K562 (cell line): ENCODE data around the gene FGF11. TPM values are rescaled to one million over a fixed set of nuclear protein-coding genes. Genes with fewer than 3 reads are reported as not detected.

Experiments
- ATAC-seq: fragments of 200-7000 bp; cut with Tn5 transposase; 3 replicates; pipeline ENCODE4 v1.9.1; 2020; ENCODE audit warnings: moderate library complexity
- BruUV-seq: library from RNA; stranded (reverse); fragments of 400-500 nt; replicated peaks from 2 replicates; lab custom pipeline; 2021; lab: Mats Ljungman, UMichigan
- CTCF ChIA-PET: fragments of 300-600 bp; formaldehyde crosslinking; extraction: SDS; loops from one replicate; lab custom pipeline; 2021; ENCODE audit warnings: low intra/inter-chr PET ratio; lab: Yijun Ruan, JAX
- POLR2A ChIA-PET: fragments of 300-600, 350-650 bp; sonication (Branson Sonifier 250); formaldehyde crosslinking; extraction: SDS; loops from one replicate; lab custom pipeline; 2021; ENCODE audit warnings: antibody characterized with exemption, inconsistent platforms; lab: Yijun Ruan, JAX
- DNase-seq, 4 experiments: peaks; one replicate each; pipeline versions ENCODE4 v3.0.0 to v3.0.0-alpha.2; 2011 to 2018; ENCODE audit warnings: low spot score in 3 of 4, mixed read lengths in 3 of 4; ENCODE audit errors: extremely low read depth in 1 of 4
- FAIRE-seq: peaks from 2 replicates; lab custom pipeline; 2011; peaks lifted over from hg19 to GRCh38; lab: Jason Lieb, UNC
- H2AFZ ChIP-seq: 2 replicates; pipeline ENCODE4 v1.6.0; 2011; ENCODE audit warnings: low read depth, low read length, control low read depth, inconsistent platforms
- H3K27ac ChIP-seq: fragments of 200-600 bp; 3 replicates; pipeline ENCODE4 v1.8.0; 2011; ENCODE audit warnings: low read depth, mild to moderate bottlenecking, control low read depth, inconsistent platforms, low read length, moderate library complexity, mixed read lengths; ENCODE audit errors: extremely low read depth
- H3K27me3 ChIP-seq, 2 experiments: fragments of 300-600 bp in 1 of 2; 2 replicates in 1 of 2; 3 replicates in 1 of 2; pipeline versions ENCODE4 v1.6.0 to v1.8.0; 2011; ENCODE audit warnings: inconsistent platforms in 2 of 2, low read length in 2 of 2, mild to moderate bottlenecking in 1 of 2, mixed read lengths in 1 of 2, moderate library complexity in 1 of 2; ENCODE audit not compliant: control insufficient read depth in 2 of 2, insufficient read depth in 2 of 2
- H3K36me3 ChIP-seq: fragments of 300-600 bp; 3 replicates; pipeline ENCODE4 v1.8.0; 2011; ENCODE audit warnings: mild to moderate bottlenecking, low read length, inconsistent platforms; ENCODE audit not compliant: control insufficient read depth, insufficient read depth
- H3K4me1 ChIP-seq, 2 experiments: fragments of 200-600 bp in 1 of 2; replicated peaks in 1 of 2; 2 replicates in 1 of 2; 3 replicates in 1 of 2; pipeline versions ENCODE4 v1.5.1 to v1.8.0; 2011; ENCODE audit warnings: inconsistent platforms in 2 of 2, low read length in 2 of 2, mild to moderate bottlenecking in 1 of 2, mixed read lengths in 1 of 2, moderate library complexity in 1 of 2; ENCODE audit not compliant: control insufficient read depth in 2 of 2, insufficient read depth in 2 of 2
- H3K4me2 ChIP-seq: 2 replicates; pipeline ENCODE4 v1.6.1; 2011; ENCODE audit warnings: low read length, control low read depth, inconsistent platforms, mixed read lengths; ENCODE audit not compliant: insufficient read depth
- H3K4me3 ChIP-seq: fragments of 200-600 bp; sonication (generic), shearing (Covaris generic); 2 replicates; pipeline ENCODE4 v1.5.1; 2016; ENCODE audit warnings: control low read depth, inconsistent platforms
- H3K79me2 ChIP-seq: fragments of 200-600 bp; 3 replicates; pipeline ENCODE4 v1.8.0; 2011; ENCODE audit warnings: low read length, inconsistent platforms; ENCODE audit not compliant: control insufficient read depth, insufficient read depth
- H3K9ac ChIP-seq, 2 experiments: 2 replicates each; pipeline versions ENCODE4 v1.6.0 to v1.6.1; 2011; ENCODE audit warnings: low read depth in 2 of 2, low read length in 2 of 2, control low read depth in 1 of 2, inconsistent platforms in 1 of 2, mild to moderate bottlenecking in 1 of 2, mixed read lengths in 1 of 2; ENCODE audit not compliant: insufficient read depth in 1 of 2
- H3K9me1 ChIP-seq: one replicate; pipeline ENCODE4 v1.6.0; 2011; ENCODE audit warnings: inconsistent platforms, mild to moderate bottlenecking, low read length, moderate library complexity; ENCODE audit not compliant: control insufficient read depth, insufficient read depth
- H3K9me3 ChIP-seq: replicated peaks from 2 replicates; pipeline ENCODE4 v1.5.1; 2011; ENCODE audit warnings: low read depth, low read length, inconsistent platforms; ENCODE audit not compliant: control insufficient read depth, insufficient read depth
- H4K20me1 ChIP-seq: replicated peaks from 2 replicates; pipeline ENCODE4 v1.6.1; 2011; ENCODE audit warnings: low read length, inconsistent platforms, mixed read lengths; ENCODE audit not compliant: control insufficient read depth, insufficient read depth
- BACH1 ChIP-seq: fragments of 200-800 bp; sonication (Bioruptor generic); IDR thresholded peaks from 2 replicates; pipeline ENCODE4 v1.6.1; 2016; ENCODE audit warnings: missing genetic modification characterization, missing compliant biosample characterization
- DMBX1 ChIP-seq: fragments of 250-450 bp; sonication (Bioruptor Pico); IDR thresholded peaks from 2 replicates; pipeline ENCODE4 v1.8.0; 2022; ENCODE audit warnings: inconsistent platforms, mild to moderate bottlenecking, moderate library complexity, borderline replicate concordance
- FOXK2 ChIP-seq, 2 experiments: fragments of 450-650 bp; IDR thresholded peaks in 1 of 2; conservative IDR thresholded peaks in 1 of 2; 2 replicates each; pipeline ENCODE4 v1.6.1; 2016; ENCODE audit warnings: low read depth in 2 of 2, mild to moderate bottlenecking in 1 of 2
- MAZ ChIP-seq, 2 experiments: fragments of 450-650 bp in 1 of 2; sonication (generic) in 1 of 2; formaldehyde crosslinking; IDR thresholded peaks in 1 of 2; conservative IDR thresholded peaks in 1 of 2; 2 replicates each; pipeline versions ENCODE4 v1.4.0 to v1.5.0; 2020; ENCODE audit warnings: mild to moderate bottlenecking in 1 of 2, missing genetic modification reagents in 1 of 2
- MNT ChIP-seq, 2 experiments: fragments of 450-650 bp; conservative IDR thresholded peaks; 2 replicates each; pipeline ENCODE4 v1.6.1; 2017; ENCODE audit warnings: mild to moderate bottlenecking in 2 of 2, moderate library complexity in 2 of 2
- RBBP5 ChIP-seq: fragments of 200-600 bp; sonication (generic); IDR thresholded peaks from 2 replicates; pipeline ENCODE4 v1.6.1; 2012; ENCODE audit warnings: borderline replicate concordance, mild to moderate bottlenecking, low read length, control low read depth, inconsistent platforms; ENCODE audit not compliant: insufficient read depth, poor library complexity, severe bottlenecking
- TFAP4 ChIP-seq: sonication (generic); formaldehyde crosslinking; IDR thresholded peaks from 2 replicates; pipeline ENCODE4 v1.8.0; 2022; ENCODE audit warnings: missing genetic modification reagents, mild to moderate bottlenecking, moderate library complexity, borderline replicate concordance
- YBX1 ChIP-seq: fragments of 450-650 bp; IDR thresholded peaks from 2 replicates; pipeline ENCODE4 v1.7.1; 2016; ENCODE audit warnings: mild to moderate bottlenecking
- ZNF133 ChIP-seq: fragments of 250-450 bp; sonication (Bioruptor Pico); IDR thresholded peaks from 2 replicates; pipeline ENCODE4 v1.4.0; 2020; ENCODE audit warnings: mild to moderate bottlenecking
- ZNF512 ChIP-seq: IDR thresholded peaks from 2 replicates; pipeline ENCODE4 v1.6.1; 2016; ENCODE audit warnings: missing genetic modification characterization, missing compliant biosample characterization
- ZNF778 ChIP-seq: fragments of 450-650 bp; formaldehyde crosslinking; IDR thresholded peaks from 2 replicates; pipeline ENCODE4 v1.4.0; 2020; ENCODE audit warnings: mild to moderate bottlenecking, moderate library complexity
- WGBS: fragments of 100-300 bp; shearing (Covaris generic); methylation state at CpG from one replicate; pipeline ENCODE4 v1.1.6; 2016; ENCODE audit warnings: low coverage, mixed read lengths; ENCODE audit not compliant: insufficient coverage; ENCODE audit errors: missing lambda C conversion rate; 5-methylcytosine and 5-hydroxymethylcytosine counted together
- in situ Hi-C: fragments of 300-500 bp; cut with MboI; formaldehyde crosslinking; loops from 4 replicates; pipeline ENCODE4 v1.15.0; 2018; ENCODE audit warnings: inconsistent platforms, mixed read lengths
- intact Hi-C: fragments of 100-400 bp; cut with micrococcal nuclease; formaldehyde crosslinking; loops from 2 replicates; pipeline ENCODE4 v1.14.2; 2022
- polyA plus RNA-seq, 8 experiments: library from polyadenylated mRNA; depleted of rRNA in 4 of 8; stranded (reverse) in 5 of 8; unstranded in 3 of 8; fragments of >200 nt; fragmentation: Nextera tagmentation in 2 of 8; fragmentation: Illumina TruSeq in 1 of 8; extraction: Ambion mirVana in 2 of 8; extraction: Trizol in 1 of 8; gene quantifications; 2 replicates each; pipeline versions ENCODE4 v1.2.1 to v1.2.3, GENCODE V29; 2011 to 2014; ENCODE audit warnings: inconsistent platforms in 1 of 8, missing spikeins in 1 of 8
- total RNA-seq, 7 experiments: library from RNA; depleted of rRNA in 6 of 7; stranded (reverse); fragments of >200 nt in 6 of 7; fragmentation: Illumina TruSeq in 2 of 7; extraction: Trizol in 2 of 7; gene quantifications; 2 replicates each; pipeline versions ENCODE4 v1.2.1 to v1.2.3, GENCODE V29; 2011 to 2021; ENCODE audit warnings: low replicate concordance in 1 of 7

FGF11 gene
- total and polyA plus RNA-seq, 9 of the 15 experiments (the other 6 are each of a cell fraction or from before 2014, with no cell fraction given): 1.2 to 7.5 (median 3.0) TPM

GRCh38 chr17:7411427-7411750 lies 27.9 kb upstream of the FGF11 start:
- Histone ChIP-seq H3K36me3 (0 out of 3 replicates have a peak, but pooled peaks cover 3% of the 10 kb centered on the region), H2AFZ (no peak overlapping the region), H3K9ac (no peak overlapping the region; a peak in 1 of 4 replicates), H3K9me3 (no peaks in the 10 kb centered on the region), H3K27me3 (no peaks in the 10 kb centered on the region), H3K4me2 (no peak overlapping the region), H3K4me1 (peaks cover 0 to 16% of the 10 kb centered on the region in 2 experiments; a peak in 2 of 5 replicates), H4K20me1 (no peaks in the 10 kb centered on the region), H3K79me2 (no peaks in the 10 kb centered on the region), H3K27ac (no peak overlapping the region), H3K4me3 (no peak overlapping the region), H3K9me1 (no peaks in the 10 kb centered on the region)
- ATAC-seq (no peak), DNase-seq (no peak), FAIRE-seq (no peak)
- ChIA-PET POLR2A (no interaction called here), CTCF (no interaction called here)
- intact Hi-C loops: no loop called here
- WGBS: 80% methylated on average over 6 of the region's 8 CpGs
- in situ Hi-C loops: no loop called here
- no TSS peak for BruUV-seq
- TF ChIP-seq MAZ (CRISPR knock-in tag; conservative IDR thresholded peaks at IDR 0.05 in 1 of 2, IDR thresholded peaks at IDR 0.05 in 1 of 2) (no peak), ZNF512 (tag) (no peak), MNT (conservative IDR thresholded peaks at IDR 0.05) (no peak), RBBP5 (no peak), ZNF778 (CRISPR knock-in tag) (no peak), FOXK2 (conservative IDR thresholded peaks at IDR 0.05 in 1 of 2, IDR thresholded peaks at IDR 0.05 in 1 of 2; ENCODE audit: low read depth in 2 of 2) (no peak), YBX1 (no peak), BACH1 (tag) (no peak), TFAP4 (CRISPR knock-in tag) (no peak), DMBX1 (CRISPR knock-in tag) (no peak), ZNF133 (CRISPR knock-in tag) (no peak)
